Tibial artery (tissue), 4 donors: ENCODE results near the gene OR11H7.
"Not testable (repeated sequence)": the region's sequence is repeated elsewhere in the genome, so short reads cannot be mapped to it uniquely, and the experiment has no call there.

Experiments used
- DNase-seq, 2 donors: peaks; one replicate each; pipeline ENCODE4 v3.0.0-alpha.2; 2019
- H3K27ac ChIP-seq, 2 donors: fragments of 200-600 bp; sonication (generic) in 1 of 2; 1 replicate in 1 of 2; 2 replicates in 1 of 2; pipeline ENCODE4 v1.5.1; 2018 to 2019; ENCODE audit warnings: mild to moderate bottlenecking in 1 of 2
- H3K27me3 ChIP-seq, 2 donors: fragments of 200-600 bp; sonication (generic) in 1 of 2; one replicate each; pipeline versions ENCODE4 v1.5.1 to v1.6.0; 2016 to 2019
- H3K36me3 ChIP-seq, 3 donors: fragments of 200-600 bp; sonication (generic) in 2 of 3; one replicate each; pipeline ENCODE4 v1.5.1; 2016 to 2019; ENCODE audit warnings: mild to moderate bottlenecking in 2 of 3
- H3K4me1 ChIP-seq, 4 donors: fragments of 200-600 bp; sonication (generic) in 2 of 4; 1 replicate in 3 of 4; 2 replicates in 1 of 4; pipeline ENCODE4 v1.5.1; 2016 to 2019
- H3K4me3 ChIP-seq, 2 donors: fragments of 200-600 bp; sonication (generic) in 1 of 2; 1 replicate in 1 of 2; 2 replicates in 1 of 2; pipeline ENCODE4 v1.5.1; 2018 to 2019; ENCODE audit warnings: mild to moderate bottlenecking in 2 of 2
- H3K9me3 ChIP-seq, 3 donors: fragments of 200-600 bp; sonication (generic) in 1 of 3; one replicate each; pipeline ENCODE4 v1.5.1; 2016 to 2019
- intact Hi-C: fragments of 100-400 bp; cut with DNase I; formaldehyde crosslinking; loops from one replicate; pipeline ENCODE4 v1.15.0; 2023; ENCODE audit warnings: low total_unique reads
- TF ChIP-seq, protein P1 (sequence below), 2 experiments: fragments of 200-600 bp in 1 of 2; fragments of 450-650 bp in 1 of 2; IDR thresholded peaks; one replicate each; pipeline ENCODE4 v1.5.1; 2017 to 2019; ENCODE audit warnings: antibody characterized with exemption in 2 of 2, mild to moderate bottlenecking in 1 of 2, moderate library complexity in 1 of 2

Gene OR11H7

DNA sequence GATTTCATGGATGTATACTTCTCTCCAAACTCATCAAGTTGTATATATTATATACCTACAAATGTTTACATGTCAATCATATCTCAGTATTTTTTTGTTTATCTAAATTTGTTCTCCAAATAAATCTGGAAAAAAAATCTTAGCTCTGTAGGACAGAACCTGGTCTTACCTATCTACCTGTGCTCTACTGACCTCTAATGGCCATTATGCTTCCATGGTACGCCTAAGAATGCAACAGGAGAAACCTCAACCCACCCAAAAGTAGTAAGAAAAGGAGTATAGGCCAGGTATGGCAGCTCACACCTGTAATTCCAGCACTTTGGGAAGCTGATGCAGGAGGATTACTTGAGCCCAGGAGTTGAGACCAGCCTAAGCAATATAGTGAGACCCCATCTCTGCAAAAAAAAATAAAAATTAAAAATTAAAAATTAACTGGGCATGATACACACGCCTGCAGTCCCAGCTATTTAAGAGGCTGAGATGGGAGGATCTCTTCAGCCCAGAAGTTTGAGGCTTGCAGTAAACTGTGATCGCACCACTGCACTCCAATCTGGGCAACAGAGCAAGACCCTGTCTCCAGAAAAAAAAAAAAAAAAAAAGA is 19.0 kb downstream of the OR11H7 start:
- Histone ChIP-seq H3K36me3 (peaks cover 0 to 5% (median 2%) of the 10 kb centered on the region in 3 donors), H3K9me3 (peaks cover 0 to 15% (median 7%) of the 10 kb centered on the region in 3 donors), H3K4me3 (no peak overlapping the region), H3K27me3 (no peaks in the 10 kb centered on the region), H3K27ac (no peak overlapping the region), H3K4me1 (no peaks in the 10 kb centered on the region)
- intact Hi-C loops: no loop called here
- TF ChIP-seq, protein P1, sequence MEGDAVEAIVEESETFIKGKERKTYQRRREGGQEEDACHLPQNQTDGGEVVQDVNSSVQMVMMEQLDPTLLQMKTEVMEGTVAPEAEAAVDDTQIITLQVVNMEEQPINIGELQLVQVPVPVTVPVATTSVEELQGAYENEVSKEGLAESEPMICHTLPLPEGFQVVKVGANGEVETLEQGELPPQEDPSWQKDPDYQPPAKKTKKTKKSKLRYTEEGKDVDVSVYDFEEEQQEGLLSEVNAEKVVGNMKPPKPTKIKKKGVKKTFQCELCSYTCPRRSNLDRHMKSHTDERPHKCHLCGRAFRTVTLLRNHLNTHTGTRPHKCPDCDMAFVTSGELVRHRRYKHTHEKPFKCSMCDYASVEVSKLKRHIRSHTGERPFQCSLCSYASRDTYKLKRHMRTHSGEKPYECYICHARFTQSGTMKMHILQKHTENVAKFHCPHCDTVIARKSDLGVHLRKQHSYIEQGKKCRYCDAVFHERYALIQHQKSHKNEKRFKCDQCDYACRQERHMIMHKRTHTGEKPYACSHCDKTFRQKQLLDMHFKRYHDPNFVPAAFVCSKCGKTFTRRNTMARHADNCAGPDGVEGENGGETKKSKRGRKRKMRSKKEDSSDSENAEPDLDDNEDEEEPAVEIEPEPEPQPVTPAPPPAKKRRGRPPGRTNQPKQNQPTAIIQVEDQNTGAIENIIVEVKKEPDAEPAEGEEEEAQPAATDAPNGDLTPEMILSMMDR (IDR thresholded peaks at IDR 0.05): no peak
- no peak for DNase-seq

DNA sequence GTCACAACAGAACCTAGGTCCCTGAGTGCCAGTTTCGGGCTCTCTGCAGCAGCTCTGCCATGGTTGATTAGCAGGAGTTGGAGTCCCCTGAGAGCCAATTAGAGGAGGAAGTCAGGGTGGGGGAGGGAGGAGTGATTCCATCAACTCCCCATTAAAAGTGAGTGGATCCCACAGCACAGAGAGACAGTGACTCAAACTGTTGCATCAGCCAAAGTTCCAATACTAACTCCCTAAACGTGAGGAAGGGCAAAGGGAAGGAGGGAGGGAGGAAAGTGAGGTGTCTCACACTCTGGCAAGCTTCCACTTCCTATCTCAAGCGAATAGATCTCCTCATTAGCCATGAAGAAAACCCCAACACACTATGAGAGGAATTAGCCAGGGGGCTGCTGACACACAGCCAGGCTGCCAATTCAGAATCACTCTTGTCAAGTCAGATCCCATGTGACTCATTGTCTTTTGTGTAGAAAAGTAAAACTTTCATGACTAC is 33.9 kb downstream of the OR11H7 start:
- no peaks in the 10 kb centered on the region for H3K9me3 ChIP-seq
- intact Hi-C loops: no loop called here
- TF ChIP-seq, protein P1 (IDR thresholded peaks at IDR 0.05): no peak
- H3K4me1 ChIP-seq: no peaks in the 10 kb centered on the region
- no peaks in the 10 kb centered on the region for H3K27me3 ChIP-seq
- no peak for DNase-seq
- H3K36me3 ChIP-seq: peaks cover 0 to 4% (median 0%) of the 10 kb centered on the region in 3 donors
- H3K4me3 ChIP-seq: no peak overlapping the region
- H3K27ac ChIP-seq: no peak overlapping the region

DNA sequence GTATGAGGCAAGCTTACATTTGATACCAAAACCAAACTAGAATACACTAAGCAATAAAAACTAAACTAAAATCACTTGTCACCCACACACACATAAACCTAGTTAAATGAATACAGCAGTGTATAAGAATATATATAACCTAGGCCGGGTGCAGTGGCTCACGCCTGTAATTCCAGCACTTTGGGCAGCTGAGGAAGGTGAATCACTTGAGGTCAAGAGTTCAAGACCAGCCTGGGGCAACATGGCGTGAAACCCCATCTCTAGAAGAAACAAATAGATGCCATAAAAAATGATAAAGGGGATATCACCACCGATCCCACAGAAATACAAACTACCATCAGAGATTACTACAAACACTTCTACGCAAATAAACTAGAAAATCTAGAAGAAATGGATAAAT is 35.6 kb downstream of the OR11H7 start:
- H3K27me3 ChIP-seq, H3K9me3 ChIP-seq, H3K27ac ChIP-seq, H3K4me1 ChIP-seq, H3K4me3 ChIP-seq, H3K36me3 ChIP-seq, DNase-seq, intact Hi-C loops: not testable (repeated sequence)

DNA sequence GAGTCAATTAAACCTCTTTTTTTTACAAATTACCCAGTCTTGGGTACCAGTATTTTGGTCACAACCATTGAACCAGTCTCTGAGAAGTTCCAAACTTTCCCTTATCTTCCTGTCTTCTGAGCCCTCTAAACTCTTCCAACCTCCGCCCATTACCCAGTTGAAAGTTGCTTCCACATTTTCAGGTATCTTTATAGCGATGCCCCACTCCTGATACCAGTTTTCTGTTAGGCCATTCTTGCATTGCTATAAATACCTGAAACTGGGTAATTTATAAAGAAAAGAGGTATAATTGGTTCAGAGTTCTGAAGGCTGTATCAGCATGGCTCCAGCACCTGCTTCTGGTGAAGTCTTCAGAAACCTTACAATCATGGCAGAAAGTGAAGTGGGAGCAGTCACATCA is 45.3 kb downstream of the OR11H7 start:
- intact Hi-C loops: no loop called here
- no peaks in the 10 kb centered on the region for H3K4me1 ChIP-seq
- peaks cover under 1 to 20% (median 17%) of the 10 kb centered on the region in 3 donors for H3K36me3 ChIP-seq
- no peaks in the 10 kb centered on the region for H3K9me3 ChIP-seq
- TF ChIP-seq, protein P1 (IDR thresholded peaks at IDR 0.05): no peak
- H3K27ac ChIP-seq: no peak overlapping the region
- H3K4me3 ChIP-seq: no peak overlapping the region
- DNase-seq: no peak
- no peaks in the 10 kb centered on the region for H3K27me3 ChIP-seq

DNA sequence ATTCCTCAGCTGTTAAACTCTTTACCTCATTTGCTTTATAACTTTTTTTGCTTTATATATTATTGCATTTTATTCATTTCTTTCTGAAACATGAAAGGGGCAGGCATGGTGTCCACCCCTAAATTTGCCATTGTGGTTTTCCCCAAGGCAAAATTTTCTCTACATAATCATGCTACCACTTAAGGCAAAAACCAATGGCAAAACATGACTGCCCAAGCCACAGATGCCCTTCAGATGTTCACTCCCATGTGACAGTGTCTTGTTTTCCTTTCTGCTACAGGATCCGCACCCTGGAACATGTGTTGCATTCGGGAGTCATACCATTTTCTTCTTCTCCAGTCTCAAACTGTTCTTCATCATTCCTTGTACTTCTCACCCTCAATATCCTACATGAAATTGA is 48.6 kb downstream of the OR11H7 start:
- intact Hi-C loops: no loop called here
- Histone ChIP-seq H3K27me3 (no peaks in the 10 kb centered on the region), H3K4me1 (no peaks in the 10 kb centered on the region), H3K27ac (no peak overlapping the region), H3K4me3 (no peak overlapping the region), H3K9me3 (no peaks in the 10 kb centered on the region), H3K36me3 (peaks cover 10 to 32% (median 27%) of the 10 kb centered on the region in 3 donors)
- no peak for DNase-seq
- TF ChIP-seq, protein P1 (IDR thresholded peaks at IDR 0.05): no peak

DNA sequence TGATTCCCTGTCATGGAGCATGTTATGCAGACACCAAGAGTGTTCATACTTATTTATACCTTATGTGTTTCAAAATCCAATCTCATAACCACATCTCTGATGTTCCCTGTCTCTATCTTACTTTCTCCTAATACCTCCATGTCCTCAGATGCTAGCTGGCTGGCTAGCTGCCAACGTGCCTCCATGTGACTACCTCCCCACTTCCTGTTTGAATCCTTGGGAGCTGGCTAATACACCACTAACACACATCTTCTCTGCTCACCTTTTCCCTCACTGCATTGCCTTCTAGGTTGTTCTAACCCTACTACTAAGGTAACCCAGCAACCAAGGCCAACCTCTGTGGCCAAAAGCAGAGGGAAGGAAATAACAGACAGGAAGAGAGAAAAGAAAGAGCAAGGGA is 49.6 kb downstream of the OR11H7 start:
- intact Hi-C loops: no loop called here
- TF ChIP-seq, protein P1 (IDR thresholded peaks at IDR 0.05): no peak
- Histone ChIP-seq H3K9me3 (no peaks in the 10 kb centered on the region), H3K27ac (no peak overlapping the region), H3K4me3 (no peak overlapping the region), H3K4me1 (no peaks in the 10 kb centered on the region), H3K36me3 (peaks cover 10 to 30% (median 26%) of the 10 kb centered on the region in 3 donors), H3K27me3 (no peaks in the 10 kb centered on the region)
- no peak for DNase-seq

DNA sequence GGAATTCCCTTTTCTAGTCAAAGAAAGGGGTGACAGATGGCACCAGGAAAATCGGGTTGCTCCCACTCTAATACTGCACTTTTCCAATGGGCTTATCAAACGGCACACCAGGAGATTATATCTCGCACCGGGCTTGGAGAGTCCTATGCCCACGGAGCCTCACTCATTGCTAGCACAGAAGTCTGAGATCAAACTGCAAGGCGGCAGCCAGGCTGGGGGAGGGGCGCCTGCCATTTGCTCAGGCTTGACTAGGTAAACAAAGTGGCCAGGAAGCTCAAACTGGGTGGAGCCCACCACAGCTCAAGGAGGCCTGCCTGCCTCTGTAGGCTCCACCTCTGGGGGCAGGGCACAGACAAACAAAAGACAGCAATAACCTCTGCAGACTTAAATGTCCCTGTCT is 51.5 kb downstream of the OR11H7 start:
- DNase-seq, H3K4me3 ChIP-seq, H3K27me3 ChIP-seq, H3K27ac ChIP-seq, H3K4me1 ChIP-seq, intact Hi-C loops, H3K9me3 ChIP-seq: not testable (repeated sequence)
- H3K36me3 ChIP-seq: peaks cover 10 to 19% (median 15%) of the 10 kb centered on the region in 3 donors
